Retina (tissue), 1 donor: ENCODE data around the gene WIPF1.

Experiments
- DNase-seq: peaks from one replicate; pipeline ENCODE4 v3.0.0-alpha.2; 2016

The WIPF1 gene, protein sequence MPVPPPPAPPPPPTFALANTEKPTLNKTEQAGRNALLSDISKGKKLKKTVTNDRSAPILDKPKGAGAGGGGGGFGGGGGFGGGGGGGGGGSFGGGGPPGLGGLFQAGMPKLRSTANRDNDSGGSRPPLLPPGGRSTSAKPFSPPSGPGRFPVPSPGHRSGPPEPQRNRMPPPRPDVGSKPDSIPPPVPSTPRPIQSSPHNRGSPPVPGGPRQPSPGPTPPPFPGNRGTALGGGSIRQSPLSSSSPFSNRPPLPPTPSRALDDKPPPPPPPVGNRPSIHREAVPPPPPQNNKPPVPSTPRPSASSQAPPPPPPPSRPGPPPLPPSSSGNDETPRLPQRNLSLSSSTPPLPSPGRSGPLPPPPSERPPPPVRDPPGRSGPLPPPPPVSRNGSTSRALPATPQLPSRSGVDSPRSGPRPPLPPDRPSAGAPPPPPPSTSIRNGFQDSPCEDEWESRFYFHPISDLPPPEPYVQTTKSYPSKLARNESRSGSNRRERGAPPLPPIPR

DNA sequence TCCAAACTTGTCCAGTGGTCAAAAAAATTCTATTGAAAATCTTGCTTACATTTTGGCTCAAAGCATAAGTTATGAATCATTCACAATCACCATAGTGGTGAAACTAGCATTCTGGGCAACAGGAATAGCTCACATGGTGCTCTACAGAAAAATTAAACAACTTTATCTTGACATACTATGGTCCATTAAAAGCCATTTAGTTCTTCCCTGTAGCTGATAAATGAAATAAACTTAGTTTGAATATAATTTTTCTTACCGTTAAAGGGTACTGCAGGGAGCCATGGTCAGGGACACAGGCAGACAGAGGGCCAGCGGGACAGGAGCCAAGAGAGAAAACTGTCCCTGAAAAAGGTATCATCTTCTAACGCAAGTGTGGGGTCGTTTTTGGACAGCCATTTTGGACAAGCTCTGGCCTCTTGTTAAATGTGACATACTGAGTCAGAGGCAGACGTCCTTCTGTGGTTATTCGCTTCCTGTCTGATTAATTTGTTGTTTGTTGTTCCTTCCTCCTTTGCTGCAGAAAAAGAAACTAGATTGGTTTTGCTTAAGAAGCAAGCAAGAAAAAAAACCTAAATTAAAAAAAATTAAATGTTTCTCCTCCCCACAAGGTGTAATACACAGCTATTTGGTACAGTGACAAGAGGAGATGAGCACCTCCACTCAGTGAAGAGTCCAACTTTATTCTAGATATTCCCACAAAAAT is at the start of gene WIPF1:
TSS of gene WIPF1 (minus strand) at position 460 of the 703 bp plus-strand sequence. CDS start 12,231 bp downstream, outside the sequence.
- no peak for DNase-seq

DNA sequence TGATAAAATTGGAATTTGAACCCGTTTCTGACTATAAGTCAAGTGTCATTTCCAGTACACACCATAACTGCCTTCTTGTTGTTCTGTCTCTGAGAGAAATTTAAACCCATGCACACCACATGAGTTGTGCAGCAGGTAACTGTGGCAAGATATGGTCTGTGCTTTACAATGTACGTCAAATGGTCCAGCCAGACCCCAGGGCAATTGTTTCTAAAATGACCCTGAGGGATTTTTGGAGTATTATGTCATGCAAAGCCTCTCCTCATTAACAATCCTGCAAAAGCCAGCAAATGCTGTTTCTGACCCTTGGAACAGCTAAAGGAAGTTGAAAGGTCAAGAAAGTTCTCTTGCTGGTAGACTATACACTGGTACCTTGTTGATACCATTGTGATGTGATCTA is 47.7 kb upstream of the WIPF1 start:
- no peak for DNase-seq

- no peak for DNase-seq
Measured at GRCh38 chr2:174644406-174644805, 46.8 kb upstream of the WIPF1 start.

- no peak for DNase-seq
Measured at GRCh38 chr2:174643356-174643755, 45.8 kb upstream of the WIPF1 start.

- DNase-seq = no peak
Measured at GRCh38 chr2:174641168-174641567, 43.6 kb upstream of the WIPF1 start.

DNA sequence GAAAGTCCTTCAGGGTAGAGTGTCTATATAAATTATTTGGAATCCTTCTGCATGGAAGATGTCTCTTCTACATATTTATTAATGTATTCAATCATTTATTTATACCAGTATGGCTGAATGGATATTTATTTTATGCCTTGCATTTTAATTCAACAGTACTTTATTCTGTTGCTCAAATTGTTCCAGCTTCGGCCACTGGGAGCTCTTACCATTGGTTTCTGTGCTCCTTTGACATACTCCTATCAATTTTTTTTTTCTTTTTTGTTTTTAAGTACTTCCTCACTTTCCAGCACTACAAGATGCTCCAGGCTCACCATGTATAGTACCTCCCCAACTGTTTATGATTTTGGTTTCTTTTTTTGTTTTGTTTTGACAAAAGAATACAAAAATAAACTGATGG is 39.4 kb upstream of the WIPF1 start:
- DNase-seq = no peak

DNA sequence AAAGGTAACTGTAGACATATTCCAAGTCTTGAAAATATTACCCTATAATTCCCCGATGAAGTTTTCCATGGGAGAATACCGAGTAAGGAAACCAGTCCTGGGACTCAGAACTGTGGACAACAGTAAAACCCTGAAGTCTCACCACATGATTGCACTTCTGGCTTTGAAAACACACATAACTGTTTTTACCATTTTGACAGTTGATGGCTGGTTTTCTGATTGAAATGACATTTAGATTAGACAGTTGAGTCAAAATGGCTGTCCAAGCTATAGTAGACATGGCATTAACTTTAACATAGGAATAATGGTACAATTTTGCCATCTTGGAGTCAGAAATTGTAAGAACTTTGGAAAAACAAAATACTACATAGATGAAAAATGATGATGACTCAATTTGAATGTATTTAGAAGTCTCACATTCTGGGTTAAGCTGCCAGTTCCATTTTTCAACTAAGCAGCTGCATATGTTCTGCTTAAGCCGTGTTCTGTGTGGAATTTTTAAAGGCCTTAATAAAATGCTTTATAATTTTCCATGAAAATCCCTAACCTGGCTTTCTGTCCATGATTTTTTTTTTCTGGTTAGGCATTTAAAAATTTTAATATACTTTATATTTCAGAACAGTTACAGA is 38.3 kb upstream of the WIPF1 start:
- peak; percentile 39 for DNase-seq

DNA sequence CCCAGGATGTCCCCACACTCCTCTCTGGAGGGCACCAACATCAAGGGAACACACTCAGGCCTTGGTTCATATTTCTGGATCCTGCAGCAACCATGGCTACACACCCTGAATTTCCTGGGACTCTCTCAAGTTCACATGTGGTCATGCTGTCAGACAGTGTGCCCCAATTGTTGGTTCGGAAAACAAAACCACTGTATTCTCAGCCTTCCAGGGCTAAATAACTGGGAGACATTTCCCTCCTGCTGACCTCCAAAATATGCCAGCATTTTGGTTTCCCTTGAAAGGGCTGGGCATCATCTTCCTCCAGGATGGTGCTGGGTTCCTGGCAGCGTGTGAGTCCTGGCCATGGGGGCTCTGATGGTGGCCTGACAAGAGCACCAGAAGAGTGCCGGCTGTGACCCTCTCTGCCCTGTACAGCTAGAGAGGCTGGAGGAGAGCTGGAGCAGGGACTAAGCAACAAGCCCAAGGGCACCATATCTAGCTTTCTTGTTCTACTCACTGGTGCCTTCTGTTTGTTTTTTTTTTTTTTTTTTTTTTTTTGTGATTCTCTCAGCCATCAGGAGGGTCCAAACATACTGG is 37.5 kb upstream of the WIPF1 start:
- DNase-seq = no peak

GRCh38 chr2:174634130-174635014 is 36.8 kb upstream of the WIPF1 start:
- no peak for DNase-seq

GRCh38 chr2:174633623-174633930 is 36.0 kb upstream of the WIPF1 start:
- DNase-seq = peak; percentile 35

- no peak for DNase-seq
Measured at GRCh38 chr2:174632841-174633622, 35.4 kb upstream of the WIPF1 start.

- DNase-seq = no peak
Measured at GRCh38 chr2:174631009-174631981, 33.7 kb upstream of the WIPF1 start.

DNA sequence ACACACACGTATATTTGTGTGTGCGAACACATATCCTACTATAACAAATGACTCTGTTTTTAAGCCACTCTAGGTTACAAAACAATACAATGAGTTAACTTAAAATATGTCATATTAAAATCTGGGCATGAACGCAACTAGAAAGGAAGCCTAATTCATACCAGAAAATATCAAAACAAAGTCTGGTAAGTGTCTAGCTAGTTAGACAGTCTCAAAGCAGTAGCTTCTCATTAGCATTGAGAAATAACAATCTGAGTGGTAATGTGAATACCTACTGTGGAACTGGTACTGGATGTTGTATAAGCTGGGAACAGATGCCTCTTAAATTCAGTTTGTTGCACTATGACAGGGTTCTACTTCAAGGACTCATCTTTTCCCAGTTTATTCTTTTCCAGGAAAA is 32.5 kb upstream of the WIPF1 start:
- no peak for DNase-seq

DNA sequence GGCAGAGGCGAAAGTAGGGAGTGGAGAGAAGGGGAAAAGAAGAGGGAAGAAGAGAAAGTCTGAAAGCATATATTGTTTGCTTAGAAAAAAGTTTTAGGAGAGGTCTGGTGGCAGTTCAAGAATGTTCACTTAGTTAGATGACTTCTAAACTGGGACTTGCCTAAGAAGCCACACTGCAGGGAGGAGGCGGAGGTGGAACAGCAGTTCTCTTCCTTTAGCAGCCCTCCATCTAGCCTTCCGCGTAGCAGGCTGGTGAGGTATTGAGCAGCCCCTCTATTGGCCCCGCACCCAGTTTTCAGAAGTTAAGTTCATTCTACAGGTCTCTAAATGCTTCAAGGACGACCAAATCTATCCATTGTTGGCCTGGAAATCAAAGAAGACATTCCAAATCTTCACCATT is 31.9 kb upstream of the WIPF1 start:
- DNase-seq = no peak

DNA sequence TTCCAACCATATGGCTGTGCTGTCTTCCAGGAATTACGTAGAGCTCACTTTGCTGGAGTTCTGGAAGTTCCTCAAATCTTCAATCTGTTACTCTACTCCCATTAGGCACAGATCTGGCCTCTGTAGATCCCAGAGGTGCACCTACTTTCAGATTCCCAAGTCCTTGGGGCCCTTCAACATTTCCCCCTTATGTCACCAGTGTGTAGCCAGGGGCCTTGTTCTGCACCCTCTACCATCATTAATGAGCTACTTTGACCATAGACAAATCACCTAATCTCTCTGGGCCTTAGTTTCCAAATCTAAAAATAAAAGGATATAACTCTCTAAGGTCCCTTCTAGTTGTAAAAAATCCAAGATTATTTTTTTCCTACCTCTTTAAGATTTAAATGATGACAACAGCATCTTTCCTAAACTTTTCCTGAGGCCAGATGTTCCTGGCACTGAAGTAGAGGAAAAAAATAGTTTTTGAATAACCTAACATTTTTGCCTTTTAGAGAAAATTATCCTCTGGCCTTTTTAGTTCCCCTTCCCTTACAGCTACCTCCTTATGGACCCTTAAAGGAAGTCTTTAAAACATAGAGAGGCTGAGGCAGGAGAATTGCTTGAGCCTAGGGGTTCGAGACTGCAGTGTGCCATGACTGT is 31.0 kb upstream of the WIPF1 start:
- DNase-seq = no peak

- no peak for DNase-seq
Measured at GRCh38 chr2:174627216-174627615, 29.6 kb upstream of the WIPF1 start.

- DNase-seq = no peak
Measured at GRCh38 chr2:174624895-174625430, 27.4 kb upstream of the WIPF1 start.

DNA sequence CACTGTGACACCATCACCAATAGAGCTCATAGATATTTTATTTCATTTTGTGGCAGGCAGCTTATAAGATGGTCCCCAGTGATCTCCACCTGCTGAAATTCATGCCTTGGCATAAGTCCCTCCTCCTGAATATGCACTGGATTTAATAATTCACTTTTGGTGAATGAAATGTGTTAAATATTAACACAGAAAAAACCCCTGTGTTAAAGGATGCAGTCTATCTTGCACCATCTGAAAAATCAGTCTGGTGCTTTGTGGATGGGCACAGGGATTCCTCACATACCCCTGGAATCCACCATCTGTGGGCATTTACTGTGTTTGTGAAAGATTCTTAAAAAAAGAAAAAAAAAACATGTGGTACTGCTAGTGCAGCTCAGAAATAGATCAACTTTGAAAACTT is 26.1 kb upstream of the WIPF1 start:
- no peak for DNase-seq

GRCh38 chr2:174623106-174623637 is 25.6 kb upstream of the WIPF1 start:
- no peak for DNase-seq
